COLO668 (cell line): ENCODE results near the gene PI4KB.
"Not testable (repeated sequence)": the region's sequence is repeated elsewhere in the genome, so short reads cannot be mapped to it uniquely, and the experiment has no call there.

Experiments used
- DNase-seq: peaks from one replicate; lab custom pipeline; 2025; ENCODE audit not compliant: unreplicated experiment; lab: John Stamatoyannopoulos, UW

Gene PI4KB

DNA sequence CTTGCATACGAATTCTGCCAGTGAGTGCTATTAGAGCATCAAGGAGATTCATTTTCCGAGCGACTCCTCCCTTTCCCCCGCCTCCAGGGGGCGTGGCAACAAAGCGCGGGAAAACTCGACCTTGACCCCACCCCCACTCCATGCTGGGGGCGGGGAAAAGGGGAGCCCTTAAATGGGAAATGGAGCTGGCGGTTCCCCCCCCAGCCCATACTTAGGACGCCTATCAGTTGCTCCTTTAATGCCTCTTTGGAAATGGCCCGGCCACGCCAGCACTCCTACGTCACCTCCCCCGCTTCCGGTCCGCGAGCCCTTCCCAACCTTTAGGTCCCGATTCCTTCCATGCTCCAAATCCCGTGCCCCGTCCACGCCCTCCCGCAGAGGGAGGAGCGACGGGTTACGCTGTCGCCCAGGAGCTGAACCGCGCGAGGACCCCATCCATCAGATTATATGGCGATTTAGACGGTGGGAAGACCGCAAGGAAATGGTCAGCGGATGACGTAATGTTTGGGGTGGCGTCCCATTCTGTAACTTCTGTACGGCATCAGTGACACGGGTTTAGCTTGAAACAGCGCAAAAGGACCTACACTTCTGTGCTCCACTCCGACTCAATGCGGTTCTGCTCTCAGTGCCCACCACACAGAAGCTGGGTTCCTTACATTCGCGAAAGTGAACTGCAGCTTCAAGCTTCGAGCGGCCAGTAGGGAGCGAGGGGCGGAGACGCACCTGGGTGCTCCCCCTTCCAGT lies 45.8 kb downstream of the PI4KB start:
- peak; percentile 98 for DNase-seq

DNA sequence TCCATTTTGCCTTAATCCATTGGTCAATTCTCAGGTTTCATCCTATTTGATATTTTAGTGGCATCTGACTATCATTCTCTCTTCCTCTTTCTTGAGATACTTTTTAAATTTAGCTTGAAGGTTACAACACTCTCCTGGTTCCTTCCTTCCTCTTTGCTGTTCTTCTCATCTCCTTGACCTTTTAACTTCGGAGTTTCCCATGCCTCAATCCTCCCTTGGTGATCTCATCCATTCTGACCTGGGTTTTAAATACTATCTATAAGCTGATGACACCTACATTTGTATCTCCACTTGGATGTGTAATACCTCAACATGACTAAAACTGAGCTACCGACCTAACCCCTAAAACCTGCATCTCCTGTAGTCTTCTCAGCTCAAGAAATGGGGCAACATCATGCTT lies 50.0 kb downstream of the PI4KB start:
- DNase-seq = no peak

DNA sequence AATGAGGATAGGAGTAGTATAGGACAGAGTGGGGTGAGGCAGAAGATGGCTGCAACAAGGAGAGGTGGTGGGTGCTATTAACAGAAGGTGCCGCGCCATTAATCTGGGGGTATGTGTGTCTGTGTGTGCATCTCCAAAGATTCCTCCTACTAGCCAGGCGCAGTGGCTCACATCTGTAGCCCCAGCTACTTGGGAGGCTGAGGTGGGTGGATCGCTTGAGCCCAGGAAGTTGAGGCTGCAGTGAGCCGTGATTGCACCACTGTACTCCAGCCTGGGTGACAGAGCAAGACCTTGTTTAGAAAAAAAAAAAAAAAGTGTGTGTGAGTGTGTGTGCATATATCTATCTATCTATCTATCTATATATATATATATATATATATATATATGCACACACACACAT lies 51.9 kb downstream of the PI4KB start:
- DNase-seq = not testable (repeated sequence)

DNA sequence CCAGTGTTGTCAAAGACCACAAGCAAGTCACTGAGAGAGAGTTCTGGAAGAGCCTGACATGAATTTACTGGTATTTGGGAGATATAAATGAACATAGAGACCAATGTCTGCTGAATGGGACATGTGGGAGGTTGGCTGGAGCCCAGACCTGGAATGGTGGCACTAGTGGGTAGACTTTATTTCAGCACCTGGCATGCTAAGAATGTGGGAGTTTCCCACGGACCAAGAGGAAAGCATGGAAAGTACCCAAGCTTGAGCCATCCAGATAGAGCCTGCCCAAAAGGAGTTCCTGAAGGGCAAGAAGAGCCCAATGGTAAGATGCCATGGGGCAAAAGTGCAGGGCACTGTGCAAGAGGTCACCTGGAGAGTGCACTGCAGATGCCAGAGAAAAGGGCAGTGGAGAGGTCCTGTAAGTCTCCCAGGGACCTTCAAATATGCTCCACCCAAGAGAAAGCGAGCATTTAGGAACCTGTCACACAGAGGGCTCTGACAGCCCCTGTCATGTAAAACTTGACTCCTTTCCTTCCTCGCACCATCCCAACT lies 53.2 kb downstream of the PI4KB start:
- no peak for DNase-seq

DNA sequence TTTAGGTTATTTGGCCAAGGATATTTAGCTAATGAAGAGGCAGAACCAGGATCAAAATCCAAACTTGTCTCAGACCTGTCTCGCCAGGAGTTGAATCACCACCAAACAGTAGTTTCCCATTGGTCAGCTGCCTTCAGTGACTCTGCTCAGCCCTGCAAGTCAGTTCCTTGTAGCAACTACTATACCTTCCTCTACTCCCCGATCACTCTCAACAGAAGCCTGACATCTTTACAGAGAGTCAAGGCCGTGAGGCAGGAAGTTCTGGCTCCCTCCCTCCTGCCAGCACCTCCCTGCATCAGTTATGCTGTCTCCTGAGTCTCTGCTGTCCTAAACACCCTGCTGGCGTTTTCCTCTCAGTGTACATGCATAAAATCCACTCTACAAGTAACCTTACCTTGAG lies 59.5 kb downstream of the PI4KB start:
- DNase-seq = no peak

DNA sequence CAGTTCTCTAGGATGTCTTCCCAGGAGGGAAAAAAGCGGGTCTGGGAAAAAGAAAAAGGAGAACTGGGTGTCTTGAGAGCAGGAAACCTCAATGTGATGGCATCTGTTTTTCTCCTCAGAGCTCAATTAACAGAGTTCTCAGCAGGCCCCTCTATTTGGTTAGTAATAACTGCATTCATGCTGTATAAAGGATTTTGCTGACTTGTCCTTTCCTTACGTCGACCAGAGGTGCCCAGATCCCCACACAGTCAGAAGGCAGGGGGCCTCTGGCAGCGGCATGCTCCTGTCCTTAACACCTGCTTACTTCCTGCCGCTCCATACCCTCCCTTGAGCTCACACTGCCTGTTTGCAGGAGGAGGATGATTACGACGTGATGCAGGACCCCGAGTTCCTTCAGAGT lies 60.4 kb downstream of the PI4KB start:
- no peak for DNase-seq

DNA sequence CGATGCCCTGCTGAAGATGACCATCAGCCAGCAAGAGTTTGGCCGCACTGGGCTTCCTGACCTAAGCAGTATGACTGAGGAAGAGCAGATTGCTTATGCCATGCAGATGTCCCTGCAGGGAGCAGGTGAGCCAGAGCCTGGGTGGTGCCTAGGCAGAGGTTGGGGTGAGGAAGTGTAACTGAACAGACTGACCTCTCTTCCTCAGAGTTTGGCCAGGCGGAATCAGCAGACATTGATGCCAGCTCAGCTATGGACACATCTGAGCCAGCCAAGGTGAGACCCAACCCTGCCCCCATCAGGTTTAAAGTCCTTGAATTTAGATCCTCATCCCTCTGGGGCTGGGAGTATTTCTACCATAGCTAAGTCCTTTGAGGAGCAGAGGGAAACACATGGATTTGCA lies 60.9 kb downstream of the PI4KB start:
- DNase-seq = no peak

DNA sequence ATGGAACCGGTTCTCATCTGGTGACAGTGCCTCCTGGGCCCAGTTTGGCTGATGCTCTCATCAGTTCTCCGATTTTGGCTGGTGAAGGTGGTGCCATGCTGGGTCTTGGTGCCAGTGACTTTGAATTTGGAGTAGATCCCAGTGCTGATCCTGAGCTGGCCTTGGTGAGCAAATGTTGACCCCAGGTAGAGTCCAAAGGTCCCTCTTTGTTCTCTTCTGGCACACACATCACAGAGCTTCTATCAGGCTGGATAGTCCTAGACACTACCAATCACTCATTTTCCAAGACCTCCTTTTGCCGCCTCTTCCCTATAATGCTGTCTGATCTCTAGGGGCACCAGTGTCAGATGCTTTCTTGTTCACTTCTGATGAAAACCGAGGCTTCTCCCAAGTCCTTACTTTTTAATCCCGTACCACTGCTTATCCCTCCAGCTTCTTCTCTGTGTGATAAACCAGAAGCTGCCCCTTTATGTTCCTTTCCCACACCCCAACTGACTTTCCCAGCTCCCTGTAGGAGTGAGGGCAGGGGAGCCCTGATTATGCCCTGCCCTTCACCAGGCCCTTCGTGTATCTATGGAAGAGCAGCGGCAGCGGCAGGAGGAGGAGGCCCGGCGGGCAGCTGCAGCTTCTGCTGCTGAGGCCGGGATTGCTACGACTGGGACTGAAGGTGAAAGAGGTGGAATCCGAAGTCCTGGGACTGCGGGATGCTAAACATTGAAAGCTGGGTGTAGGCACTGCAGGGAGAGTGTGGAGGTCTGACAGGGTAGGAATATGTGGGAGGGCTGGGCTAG lies 61.6 kb downstream of the PI4KB start:
- no peak for DNase-seq

DNA sequence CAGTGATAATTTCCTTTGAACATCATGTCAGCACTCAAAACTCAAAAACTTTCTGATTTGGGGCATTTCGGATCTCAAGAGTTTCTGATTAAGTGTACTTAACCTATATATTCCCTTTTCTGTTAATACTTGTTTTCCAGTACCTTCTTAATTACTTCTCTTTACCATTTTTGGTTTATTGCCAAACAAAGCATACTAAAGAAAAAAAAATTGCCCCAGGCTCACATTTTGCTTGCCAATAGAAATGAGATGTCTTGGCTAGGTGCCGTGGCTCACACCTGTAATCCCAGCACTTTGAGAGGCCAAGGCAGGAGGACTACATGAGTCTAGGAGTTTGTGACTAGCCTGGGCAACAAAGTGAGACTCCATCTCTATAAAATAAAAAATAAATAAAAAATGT lies 67.9 kb downstream of the PI4KB start:
- DNase-seq = no peak

DNA sequence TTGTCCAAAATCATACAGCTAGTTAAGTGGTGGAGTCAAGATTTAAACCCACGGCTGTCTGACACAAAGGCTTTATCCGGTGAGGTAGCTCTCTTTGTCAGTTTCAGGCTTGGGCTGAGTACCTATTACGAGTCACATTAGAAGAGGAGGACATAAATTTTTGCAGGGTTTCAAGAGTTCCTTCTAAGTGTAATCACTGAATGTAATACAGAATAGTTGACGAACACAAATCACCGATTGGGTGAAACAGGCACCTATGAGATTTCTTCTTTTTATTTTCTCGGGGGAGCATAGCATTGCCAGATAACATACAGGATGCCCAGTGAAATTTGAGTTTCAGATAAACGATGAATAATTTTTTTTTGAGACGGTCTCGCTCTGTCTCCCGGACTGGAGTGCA lies 71.8 kb downstream of the PI4KB start:
- no peak for DNase-seq

DNA sequence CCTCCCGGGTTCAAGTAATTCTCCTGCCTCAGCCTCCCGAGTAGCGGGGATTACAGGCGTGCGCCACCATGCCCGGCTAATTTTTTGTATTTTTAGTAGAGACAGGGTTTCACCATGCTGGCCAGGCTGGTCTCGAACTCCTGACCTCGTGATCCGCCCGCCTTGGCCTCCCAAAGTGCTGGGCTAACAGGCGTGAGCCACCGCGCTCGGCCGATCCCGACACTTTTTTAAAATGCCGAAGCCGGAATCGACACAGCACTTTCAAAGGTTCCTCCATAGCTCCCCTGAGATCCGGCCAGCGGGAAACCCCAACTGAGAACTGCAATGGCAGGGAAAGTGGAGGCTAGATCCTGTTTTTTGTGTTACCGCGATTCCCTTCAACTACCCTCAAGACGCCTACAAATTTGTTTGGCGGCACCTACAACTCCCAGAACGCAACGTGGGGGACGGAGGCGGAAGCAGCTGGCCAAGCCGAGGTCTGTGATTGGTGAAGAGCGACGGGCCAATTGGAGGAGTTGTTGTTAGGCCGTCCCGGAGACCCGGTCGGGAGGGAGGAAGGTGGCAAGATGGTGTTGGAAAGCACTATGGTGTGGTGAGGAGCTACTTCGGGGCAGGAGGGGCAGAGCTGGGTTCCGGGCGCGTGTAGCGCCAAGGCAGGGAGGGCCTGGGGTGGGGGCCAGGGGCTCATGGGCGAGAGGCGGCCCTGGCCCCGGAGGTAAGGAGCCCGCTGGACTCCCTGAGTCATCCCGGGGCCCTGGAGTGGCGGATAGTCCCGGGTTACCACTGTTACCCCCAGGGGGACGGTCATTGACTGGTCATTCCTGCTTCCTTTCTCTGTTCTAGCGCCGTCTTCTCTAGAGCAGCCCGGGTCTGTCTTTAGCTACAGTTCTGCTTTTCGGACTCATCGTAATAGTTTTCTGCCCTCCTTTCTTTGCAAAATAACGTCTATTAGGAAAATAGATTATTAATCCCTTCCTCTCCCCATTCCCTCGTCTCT lies 72.7 kb downstream of the PI4KB start, which contains the start of gene PSMD4:
Gene PSMD4 (plus strand): TSS at position 518 of the 997 bp plus-strand sequence. CDS start 49 bp downstream, at position 567.
- DNase-seq = peak; percentile 97

DNA sequence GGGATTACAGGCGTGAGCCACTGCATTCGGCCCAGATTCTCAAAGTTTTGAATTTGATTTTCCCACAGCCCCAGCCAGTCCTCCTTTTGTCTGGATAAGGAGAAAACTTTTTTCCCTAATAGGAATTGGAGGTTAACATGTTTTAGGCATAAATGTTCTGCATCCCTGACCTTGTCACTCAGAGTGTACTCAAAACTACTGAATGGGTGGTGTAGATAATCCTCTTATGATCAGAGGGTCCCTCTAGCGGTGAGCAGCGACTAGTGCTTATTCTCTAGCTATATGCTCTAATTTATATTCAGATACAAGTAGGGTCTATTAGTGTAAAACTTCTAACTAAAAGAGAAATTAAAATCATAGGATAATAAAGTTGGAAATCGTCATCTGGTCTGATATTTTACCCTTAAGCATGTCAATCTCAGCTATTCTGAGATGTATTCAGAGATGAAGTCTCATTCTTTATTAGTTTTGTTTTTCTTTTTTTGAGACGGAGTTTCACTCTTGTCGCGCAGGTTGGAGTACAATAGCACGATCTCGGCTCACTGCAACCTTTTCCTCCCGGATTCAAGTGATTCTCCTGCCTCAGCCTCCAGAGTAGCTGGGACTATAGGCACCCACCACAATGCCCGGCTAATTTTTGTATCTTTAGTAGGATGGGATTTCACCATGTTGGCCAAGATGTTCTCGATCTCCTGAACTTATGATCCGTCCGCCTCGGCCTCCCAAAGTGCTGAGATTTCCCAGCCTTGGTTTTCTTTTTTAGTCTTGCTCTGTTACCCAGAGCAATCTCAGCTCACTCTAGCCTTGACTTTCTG lies 75.4 kb downstream of the PI4KB start:
- peak; percentile 69 for DNase-seq

DNA sequence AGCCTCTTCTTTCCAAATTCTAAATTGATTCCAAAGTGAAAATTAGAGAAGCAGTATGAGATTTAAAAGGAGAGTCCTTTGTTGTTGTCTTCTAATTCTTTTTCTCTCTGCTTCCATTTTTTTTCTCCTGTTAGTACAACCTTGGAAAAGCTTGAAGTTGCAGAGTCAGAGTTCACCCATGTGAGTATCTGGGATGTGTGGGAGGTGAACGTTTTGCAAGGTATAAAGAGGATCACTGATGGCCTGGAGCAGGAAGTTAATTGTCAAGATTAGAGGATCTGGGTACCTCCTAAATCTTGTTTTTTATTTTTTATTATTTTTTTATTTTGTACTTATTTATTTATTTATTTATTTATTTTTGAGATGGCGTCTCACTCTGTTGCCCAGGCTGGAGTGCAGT lies 80.4 kb downstream of the PI4KB start:
- DNase-seq = no peak

DNA sequence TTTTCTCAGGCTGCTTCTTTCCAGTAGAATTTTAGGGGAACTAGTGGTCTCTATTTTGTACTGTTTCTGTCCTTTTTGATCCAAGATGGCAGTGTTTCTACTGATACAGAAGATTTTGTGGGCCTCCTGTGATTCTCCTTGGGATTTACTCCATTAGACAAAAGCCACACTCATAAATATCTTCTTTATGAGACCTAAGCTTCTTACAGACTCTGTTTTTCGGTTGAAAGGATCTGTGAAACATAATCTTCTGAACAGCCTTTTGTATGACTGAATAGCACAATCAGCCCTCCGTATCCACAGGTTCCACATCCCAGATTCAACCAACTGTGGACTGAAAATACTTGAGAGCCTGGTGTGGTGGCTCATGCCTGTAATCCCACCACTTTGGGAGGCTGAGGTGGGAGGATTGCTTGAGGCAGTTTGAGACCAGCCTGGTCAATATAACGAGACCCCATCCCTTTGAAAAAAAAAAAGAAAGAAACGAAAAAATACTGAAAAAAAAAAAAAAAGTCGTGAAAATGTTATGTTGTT lies 83.5 kb downstream of the PI4KB start:
- DNase-seq = no peak

DNA sequence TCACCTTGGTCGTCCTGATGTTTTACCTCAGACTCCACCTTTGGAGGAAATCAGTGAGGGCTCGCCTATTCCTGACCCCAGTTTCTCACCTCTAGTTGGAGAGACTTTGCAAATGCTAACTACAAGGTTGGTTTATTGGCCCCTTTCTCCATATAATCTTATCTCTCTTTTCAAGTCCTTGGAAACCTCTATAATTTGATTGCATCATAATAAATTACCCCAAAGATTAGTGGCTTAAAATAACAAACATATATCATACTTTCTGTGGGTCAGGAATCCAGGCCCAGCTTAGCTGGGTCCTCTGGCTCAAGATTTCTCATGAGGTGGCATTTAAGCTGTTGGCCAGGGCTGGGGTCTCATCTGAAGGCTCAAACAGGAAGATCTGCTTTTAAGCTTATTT lies 84.8 kb downstream of the PI4KB start:
- DNase-seq = no peak
